Esophagus squamous epithelium (tissue), 5 donors: ENCODE data around the gene MELK. TPM values are rescaled to one million over a fixed set of nuclear protein-coding genes. Genes with fewer than 3 reads are reported as not detected.

Source experiments
- DNase-seq: peaks from one replicate; lab custom pipeline; 2025; lab: John Stamatoyannopoulos, UW
- H3K27ac ChIP-seq, 4 donors: fragments of 200-600 bp; sonication (generic); one replicate each; pipeline ENCODE4 v1.5.1; 2016 to 2019; ENCODE audit warnings: mild to moderate bottlenecking in 1 of 4
- H3K27me3 ChIP-seq, 4 donors: fragments of 200-600 bp; sonication (generic); 1 replicate in 3 of 4; 2 replicates in 1 of 4; pipeline versions ENCODE4 v1.5.1 to v1.6.0; 2017 to 2021; ENCODE audit warnings: antibody characterized with exemption in 1 of 4
- H3K36me3 ChIP-seq, 3 donors: fragments of 200-600 bp; sonication (generic); one replicate each; pipeline ENCODE4 v1.5.1; 2016 to 2019
- H3K4me1 ChIP-seq, 3 donors: fragments of 200-600 bp; sonication (generic); one replicate each; pipeline ENCODE4 v1.5.1; 2017 to 2019
- H3K4me3 ChIP-seq, 4 donors: fragments of 200-600 bp; sonication (generic); 1 replicate in 3 of 4; 2 replicates in 1 of 4; pipeline ENCODE4 v1.5.1; 2016 to 2019; ENCODE audit warnings: mild to moderate bottlenecking in 2 of 4, moderate library complexity in 1 of 4
- H3K9me3 ChIP-seq, 3 donors: fragments of 200-600 bp; sonication (generic); one replicate each; pipeline ENCODE4 v1.5.1; 2016 to 2019
- POLR2A ChIP-seq, 4 donors: fragments of 450-650 bp; IDR thresholded peaks; one replicate each; pipeline ENCODE4 v1.6.1; 2017; ENCODE audit warnings: antibody characterized with exemption in 4 of 4, mild to moderate bottlenecking in 4 of 4, moderate library complexity in 3 of 4
- WGBS, 2 donors: methylation state at CpG; one replicate each; pipeline ENCODE4 v1.1.5; 2018; 5-methylcytosine and 5-hydroxymethylcytosine counted together
- intact Hi-C: fragments of 100-400 bp; cut with DNase I; formaldehyde crosslinking; loops from one replicate; pipeline ENCODE4 v1.15.0; 2022
- total RNA-seq, 4 donors: library from RNA; depleted of rRNA; stranded (reverse); fragments of >200 nt; gene quantifications; one replicate each; pipeline ENCODE4 v1.1.0, GENCODE V29; 2016
- TF ChIP-seq, protein P1 (sequence below), 6 experiments: fragments of 450-650 bp in 4 of 6; fragments of 200-600 bp in 2 of 6; sonication (generic) in 2 of 6; IDR thresholded peaks; one replicate each; pipeline ENCODE4 v1.5.1; 2016 to 2019; ENCODE audit warnings: antibody characterized with exemption in 6 of 6, mild to moderate bottlenecking in 4 of 6, moderate library complexity in 4 of 6
- donor health status: DM: yes; HTN: yes; CAD: no.

MELK gene
- total RNA-seq, 4 donors from 2014 or later, result 5.0 to 21.1 (median 12.4) TPM

GRCh38 chr9:36623280-36623679 lies 50.6 kb downstream of the MELK start:
- Histone ChIP-seq H3K4me1 (peaks cover 0 to 13% (median 0%) of the 10 kb centered on the region in 3 donors), H3K4me3 (no peak overlapping the region), H3K27ac (no peak overlapping the region), H3K9me3 (no peaks in the 10 kb centered on the region), H3K27me3 (no peaks in the 10 kb centered on the region), H3K36me3 (no peaks in the 10 kb centered on the region)
- intact Hi-C loops, result no loop called here
- 96 to 97% methylated on average over 3 of the region's 3 CpGs for WGBS, 2 donors
- DNase-seq, result no peak
- TF ChIP-seq, protein P1, sequence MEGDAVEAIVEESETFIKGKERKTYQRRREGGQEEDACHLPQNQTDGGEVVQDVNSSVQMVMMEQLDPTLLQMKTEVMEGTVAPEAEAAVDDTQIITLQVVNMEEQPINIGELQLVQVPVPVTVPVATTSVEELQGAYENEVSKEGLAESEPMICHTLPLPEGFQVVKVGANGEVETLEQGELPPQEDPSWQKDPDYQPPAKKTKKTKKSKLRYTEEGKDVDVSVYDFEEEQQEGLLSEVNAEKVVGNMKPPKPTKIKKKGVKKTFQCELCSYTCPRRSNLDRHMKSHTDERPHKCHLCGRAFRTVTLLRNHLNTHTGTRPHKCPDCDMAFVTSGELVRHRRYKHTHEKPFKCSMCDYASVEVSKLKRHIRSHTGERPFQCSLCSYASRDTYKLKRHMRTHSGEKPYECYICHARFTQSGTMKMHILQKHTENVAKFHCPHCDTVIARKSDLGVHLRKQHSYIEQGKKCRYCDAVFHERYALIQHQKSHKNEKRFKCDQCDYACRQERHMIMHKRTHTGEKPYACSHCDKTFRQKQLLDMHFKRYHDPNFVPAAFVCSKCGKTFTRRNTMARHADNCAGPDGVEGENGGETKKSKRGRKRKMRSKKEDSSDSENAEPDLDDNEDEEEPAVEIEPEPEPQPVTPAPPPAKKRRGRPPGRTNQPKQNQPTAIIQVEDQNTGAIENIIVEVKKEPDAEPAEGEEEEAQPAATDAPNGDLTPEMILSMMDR (IDR thresholded peaks at IDR 0.05), result no peak
- TF ChIP-seq POLR2A (IDR thresholded peaks at IDR 0.05), result no peak

DNA sequence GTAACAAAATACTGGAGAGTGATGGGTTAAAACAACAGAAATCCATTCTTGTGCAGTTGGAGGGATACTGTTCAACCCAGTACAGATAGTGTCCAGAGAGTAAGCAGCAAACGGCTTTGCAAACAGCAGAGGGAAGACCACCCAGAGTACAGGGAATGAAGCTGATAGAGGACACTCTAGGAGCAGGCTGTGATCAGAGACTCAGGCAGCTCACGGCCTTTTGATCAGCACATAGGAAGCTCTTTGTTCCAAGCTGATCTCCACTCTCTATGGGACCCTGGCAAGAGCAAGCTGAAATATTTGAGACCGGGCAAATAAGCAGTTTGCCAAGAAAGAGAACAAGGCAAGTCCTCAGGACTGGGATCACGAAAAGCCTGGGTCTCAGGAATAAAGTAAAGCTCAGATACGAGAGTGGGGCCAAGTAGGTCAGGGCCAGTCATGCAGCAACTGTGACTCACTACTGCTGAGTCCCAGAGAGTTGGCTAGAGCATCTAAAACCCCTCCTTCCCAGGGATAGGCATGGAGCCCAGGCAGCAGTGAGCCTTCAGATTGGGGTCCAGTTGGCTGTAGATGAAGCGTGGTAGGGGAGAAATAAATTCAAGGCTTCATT lies 52.4 kb downstream of the MELK start:
- Histone ChIP-seq H3K4me3 (no peak overlapping the region), H3K36me3 (no peaks in the 10 kb centered on the region), H3K4me1 (peaks cover 0 to 13% (median 0%) of the 10 kb centered on the region in 3 donors), H3K27me3 (no peaks in the 10 kb centered on the region), H3K9me3 (no peaks in the 10 kb centered on the region), H3K27ac (peak overlapping the region in 2 of 4 donors; percentile 20 to 45)
- no peak for DNase-seq
- intact Hi-C loops, result no loop called here
- TF ChIP-seq, protein P1 (IDR thresholded peaks at IDR 0.05), result no peak
- no peak for TF ChIP-seq POLR2A (IDR thresholded peaks at IDR 0.05)
- WGBS, 2 donors, result 29 to 48% methylated on average over 4 to 6 of the region's 6 CpGs

GRCh38 chr9:36632892-36633291 lies 60.2 kb downstream of the MELK start:
- intact Hi-C loops, result no loop called here
- no peak for DNase-seq
- WGBS, 2 donors, result 0 to 5% methylated on average over 1 of the region's 1 CpG
- TF ChIP-seq, protein P1 (IDR thresholded peaks at IDR 0.05), result peak in 5 of 6 experiments; percentile 24 to 53 (median 42)
- no peak for TF ChIP-seq POLR2A (IDR thresholded peaks at IDR 0.05)
- Histone ChIP-seq H3K9me3 (no peaks in the 10 kb centered on the region), H3K36me3 (peaks cover 0 to 5% (median 0%) of the 10 kb centered on the region in 3 donors), H3K4me1 (no peaks in the 10 kb centered on the region), H3K4me3 (no peak overlapping the region), H3K27me3 (no peaks in the 10 kb centered on the region), H3K27ac (no peak overlapping the region)

GRCh38 chr9:36637491-36638270 lies 65.0 kb downstream of the MELK start:
- DNase-seq, result no peak
- WGBS, 2 donors, result 78 to 81% methylated on average over 2 of the region's 2 CpGs
- intact Hi-C loops, result no loop called here
- no peak overlapping the region for H3K4me3 ChIP-seq
- no peak for TF ChIP-seq POLR2A (IDR thresholded peaks at IDR 0.05)
- TF ChIP-seq, protein P1 (IDR thresholded peaks at IDR 0.05), result no peak
- H3K36me3 ChIP-seq, result peaks cover 0 to 5% (median 0%) of the 10 kb centered on the region in 3 donors
- no peaks in the 10 kb centered on the region for H3K4me1 ChIP-seq
- H3K27me3 ChIP-seq, result no peaks in the 10 kb centered on the region
- no peak overlapping the region for H3K27ac ChIP-seq
- no peaks in the 10 kb centered on the region for H3K9me3 ChIP-seq

DNA sequence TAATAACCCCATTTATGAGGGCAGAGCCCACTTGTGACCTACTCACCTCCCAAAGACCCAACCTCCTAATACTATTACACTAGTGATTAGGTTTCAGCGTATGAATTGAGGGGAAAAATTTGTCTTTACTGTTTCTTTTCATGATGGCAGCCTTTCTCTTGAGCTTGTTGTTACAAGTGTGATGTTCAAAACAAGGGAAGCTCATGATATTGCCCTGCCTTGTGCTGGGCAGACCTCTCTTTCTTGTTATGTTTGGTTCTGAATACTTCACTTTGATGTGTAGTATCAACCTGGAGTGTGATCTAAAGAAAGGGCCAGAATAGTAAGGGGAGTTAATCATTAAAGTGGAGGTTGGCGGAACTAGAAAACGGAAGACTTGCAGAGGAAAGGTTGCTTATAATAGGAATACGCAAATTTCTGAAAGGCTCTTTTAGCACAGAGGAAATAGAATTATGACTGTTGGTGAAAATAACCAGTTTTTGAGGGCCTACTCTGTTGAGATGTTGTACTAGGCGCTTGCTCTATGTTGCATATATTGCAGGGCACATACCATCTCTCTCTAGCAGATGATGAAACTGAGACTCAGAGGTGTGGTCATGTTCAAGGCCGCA lies 68.2 kb downstream of the MELK start:
- Histone ChIP-seq H3K9me3 (no peaks in the 10 kb centered on the region), H3K27ac (no peak overlapping the region), H3K27me3 (no peaks in the 10 kb centered on the region), H3K4me1 (no peaks in the 10 kb centered on the region), H3K4me3 (no peak overlapping the region), H3K36me3 (peaks cover 0 to 4% (median 0%) of the 10 kb centered on the region in 3 donors)
- no peak for TF ChIP-seq POLR2A (IDR thresholded peaks at IDR 0.05)
- TF ChIP-seq, protein P1 (IDR thresholded peaks at IDR 0.05), result no peak
- no peak for DNase-seq
- intact Hi-C loops, result no loop called here
- 94 to 96% methylated on average over 6 of the region's 6 CpGs for WGBS, 2 donors
